Middle frontal gyrus (tissue), 1 donor: ENCODE results near the gene TRPM4.
A peak's percentile ranks its signal among the peaks of the same experiment; 100 is the strongest.
"Not testable (repeated sequence)": the region's sequence is repeated elsewhere in the genome, so short reads cannot be mapped to it uniquely, and the experiment has no call there.

Source experiments
- DNase-seq: peaks from one replicate; pipeline ENCODE4 v3.0.0-alpha.2; 2015; ENCODE audit warnings: low spot score; ENCODE audit errors: extremely low spot score

Gene TRPM4

GRCh38 chr19:49126575-49126974 is 31.0 kb upstream of the TRPM4 start:
- DNase-seq: no peak

DNA sequence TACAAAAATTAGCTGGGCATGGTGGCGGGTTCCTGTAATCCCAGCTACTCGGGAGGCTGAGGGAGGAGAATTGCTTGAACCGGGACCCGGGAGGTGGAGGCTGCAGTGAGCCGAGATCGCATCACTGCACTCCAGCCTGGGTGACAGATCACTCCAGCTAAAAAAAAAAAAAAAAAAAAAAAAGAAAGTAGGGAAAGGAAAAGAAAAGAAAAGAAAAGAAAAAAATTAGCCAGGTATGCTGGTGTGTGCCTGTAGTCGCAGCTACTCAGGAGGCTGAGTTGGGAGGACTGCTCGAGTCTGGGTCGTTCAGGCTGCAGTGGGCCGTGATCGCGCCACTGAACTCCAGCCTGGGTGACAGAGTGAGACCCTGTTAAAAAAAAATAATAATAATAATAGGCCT is 30.4 kb upstream of the TRPM4 start:
- not testable (repeated sequence) for DNase-seq

DNA sequence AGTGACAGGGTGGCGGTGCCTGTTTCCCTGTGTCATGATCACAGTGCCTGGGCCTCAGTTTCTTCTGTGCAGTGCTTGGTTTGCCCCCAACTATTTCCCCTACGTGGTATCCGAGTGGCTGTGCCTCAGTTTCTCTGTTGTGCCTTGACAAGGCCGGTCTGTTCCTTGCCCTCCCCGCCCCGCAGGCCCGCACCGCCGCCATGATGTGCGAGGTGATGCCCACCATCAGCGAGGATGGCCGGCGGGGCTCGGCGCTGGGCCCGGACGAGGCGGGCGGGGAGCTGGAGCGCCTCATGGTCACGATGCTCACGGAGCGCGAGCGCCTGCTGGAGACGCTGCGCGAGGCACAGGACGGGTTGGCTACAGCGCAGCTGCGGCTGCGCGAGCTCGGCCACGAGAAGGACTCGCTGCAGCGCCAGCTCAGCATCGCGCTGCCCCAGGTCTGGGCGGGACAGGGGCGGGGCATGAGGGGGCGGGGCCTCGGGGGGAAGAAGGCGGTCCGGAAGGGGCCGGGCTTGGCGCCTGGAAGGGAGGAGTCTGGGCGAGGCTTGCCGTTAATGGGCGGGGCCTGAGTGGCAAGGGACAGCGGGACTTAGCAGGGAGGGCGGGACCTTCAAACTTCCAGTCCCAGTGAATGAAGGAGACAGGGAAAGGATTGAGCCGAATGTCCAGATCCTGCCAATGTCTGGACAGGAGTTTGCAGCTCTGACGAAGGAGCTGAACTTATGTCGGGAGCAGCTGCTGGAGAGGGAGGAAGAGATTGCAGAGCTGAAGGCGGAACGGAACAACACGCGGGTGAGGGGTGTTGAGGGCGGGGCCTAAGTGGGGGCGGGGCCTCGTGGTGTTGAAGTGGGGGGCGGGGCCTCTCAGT is 29.7 kb upstream of the TRPM4 start:
- DNase-seq: peak; percentile 91

GRCh38 chr19:49128545-49129237 is 28.9 kb upstream of the TRPM4 start:
- no peak for DNase-seq

DNA sequence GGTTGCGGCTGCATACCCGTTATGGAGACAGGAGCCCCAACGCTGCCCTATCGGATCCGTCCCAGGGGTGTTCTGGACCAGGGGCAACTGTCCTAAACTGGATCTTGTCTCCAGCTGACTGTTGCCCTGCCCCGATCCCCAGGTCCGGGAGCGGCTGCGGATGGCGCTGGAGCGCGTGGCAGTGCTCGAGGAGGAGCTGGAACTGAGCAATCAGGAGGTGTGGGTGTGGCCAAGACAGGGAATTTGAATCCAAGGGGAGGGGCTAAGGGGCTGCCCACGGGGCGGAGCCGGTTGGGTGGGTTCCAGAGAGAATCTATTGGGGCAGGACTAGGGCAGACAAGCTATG is 28.4 kb upstream of the TRPM4 start:
- no peak for DNase-seq

DNA sequence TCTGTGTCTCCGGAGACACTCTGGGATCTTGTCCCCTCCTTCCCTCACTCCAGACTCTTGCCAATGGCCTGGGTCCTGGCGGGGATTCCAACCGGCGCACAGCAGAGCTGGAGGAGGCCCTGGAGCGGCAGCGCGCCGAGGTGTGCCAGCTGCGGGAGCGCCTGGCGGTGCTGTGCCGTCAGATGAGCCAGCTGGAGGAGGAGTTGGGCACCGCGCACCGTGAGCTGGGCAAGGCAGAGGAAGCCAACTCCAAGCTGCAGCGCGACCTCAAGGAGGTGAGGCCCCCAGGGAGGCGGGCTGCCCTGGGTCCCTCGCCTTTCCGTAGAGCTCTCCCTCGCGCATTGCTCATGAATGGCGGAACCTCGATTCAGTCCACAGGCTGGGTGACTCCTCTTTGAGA is 27.3 kb upstream of the TRPM4 start:
- no peak for DNase-seq

DNA sequence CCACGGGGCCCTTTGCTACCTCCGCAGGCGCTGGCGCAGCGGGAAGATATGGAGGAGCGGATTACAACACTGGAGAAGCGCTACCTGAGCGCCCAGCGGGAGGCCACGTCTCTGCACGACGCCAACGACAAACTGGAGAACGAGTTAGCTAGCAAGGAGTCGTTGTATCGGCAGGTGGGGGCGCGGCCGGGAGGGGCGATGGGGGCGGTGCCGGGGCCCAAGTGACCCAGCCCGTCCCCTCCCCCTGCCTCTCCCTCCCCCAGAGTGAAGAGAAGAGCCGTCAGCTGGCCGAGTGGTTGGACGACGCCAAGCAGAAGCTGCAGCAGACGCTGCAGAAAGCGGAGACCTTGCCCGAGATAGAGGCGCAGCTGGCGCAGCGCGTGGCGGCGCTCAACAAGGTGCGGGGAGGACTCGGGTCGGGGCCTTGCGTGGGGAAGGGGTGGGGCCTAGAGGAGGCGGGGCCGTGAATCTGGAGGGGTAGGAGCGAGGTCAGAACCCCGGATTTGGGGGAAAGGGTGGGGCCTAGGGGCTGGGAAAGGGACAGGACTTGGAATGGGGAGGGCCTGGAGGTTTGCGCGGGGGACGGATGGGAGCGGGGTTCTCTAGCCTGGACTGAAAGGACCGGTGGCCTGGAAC is 24.5 kb upstream of the TRPM4 start:
- no peak for DNase-seq

- DNase-seq: no peak
These were observed 23.8 kb upstream of the TRPM4 start for GRCh38 chr19:49133621-49134454.

- no peak for DNase-seq
These were observed 21.9 kb upstream of the TRPM4 start for GRCh38 chr19:49135686-49136085.

GRCh38 chr19:49136771-49137171 is 20.8 kb upstream of the TRPM4 start:
- DNase-seq: no peak

DNA sequence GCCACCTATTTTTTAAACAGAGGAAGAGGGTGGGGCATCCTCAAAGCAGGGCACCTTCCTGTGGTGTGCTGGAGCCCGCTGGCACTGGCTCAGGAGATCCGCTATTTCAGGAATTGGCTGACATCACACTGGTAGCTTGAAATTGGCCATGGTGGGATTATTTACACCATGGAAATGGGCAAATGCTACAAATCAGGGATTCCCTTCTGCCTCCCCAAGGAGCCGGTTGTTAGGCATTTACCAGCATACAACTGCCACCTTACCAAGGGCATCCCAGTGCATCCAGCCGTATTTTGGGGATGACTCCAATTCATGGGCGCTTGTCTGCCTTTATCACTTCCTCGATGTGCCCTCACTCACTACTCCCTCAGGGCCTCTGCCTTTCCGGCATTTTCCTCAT is 16.6 kb upstream of the TRPM4 start:
- DNase-seq: no peak

DNA sequence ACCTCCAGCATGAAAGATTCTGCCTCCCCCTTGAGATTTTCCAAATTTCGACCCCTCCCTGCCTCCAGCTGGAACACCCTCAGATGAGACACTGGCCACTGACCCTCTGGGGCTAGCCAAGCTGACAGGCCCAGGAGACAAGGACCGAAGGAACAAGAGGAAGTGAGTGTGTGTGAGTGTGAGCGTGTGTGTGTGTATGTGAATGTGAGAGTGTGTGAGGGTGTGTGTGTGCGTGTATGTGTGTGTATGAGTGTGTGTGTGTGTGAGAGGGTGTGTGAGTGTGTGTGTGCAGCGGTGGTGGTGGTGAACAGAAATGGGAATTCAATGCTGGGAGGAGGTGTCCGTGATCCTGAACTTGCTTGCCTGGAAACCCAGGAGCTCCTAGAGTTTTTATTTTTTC is 16.2 kb upstream of the TRPM4 start:
- DNase-seq: no peak

- no peak for DNase-seq
These were observed 14.7 kb upstream of the TRPM4 start for GRCh38 chr19:49142866-49143335.

DNA sequence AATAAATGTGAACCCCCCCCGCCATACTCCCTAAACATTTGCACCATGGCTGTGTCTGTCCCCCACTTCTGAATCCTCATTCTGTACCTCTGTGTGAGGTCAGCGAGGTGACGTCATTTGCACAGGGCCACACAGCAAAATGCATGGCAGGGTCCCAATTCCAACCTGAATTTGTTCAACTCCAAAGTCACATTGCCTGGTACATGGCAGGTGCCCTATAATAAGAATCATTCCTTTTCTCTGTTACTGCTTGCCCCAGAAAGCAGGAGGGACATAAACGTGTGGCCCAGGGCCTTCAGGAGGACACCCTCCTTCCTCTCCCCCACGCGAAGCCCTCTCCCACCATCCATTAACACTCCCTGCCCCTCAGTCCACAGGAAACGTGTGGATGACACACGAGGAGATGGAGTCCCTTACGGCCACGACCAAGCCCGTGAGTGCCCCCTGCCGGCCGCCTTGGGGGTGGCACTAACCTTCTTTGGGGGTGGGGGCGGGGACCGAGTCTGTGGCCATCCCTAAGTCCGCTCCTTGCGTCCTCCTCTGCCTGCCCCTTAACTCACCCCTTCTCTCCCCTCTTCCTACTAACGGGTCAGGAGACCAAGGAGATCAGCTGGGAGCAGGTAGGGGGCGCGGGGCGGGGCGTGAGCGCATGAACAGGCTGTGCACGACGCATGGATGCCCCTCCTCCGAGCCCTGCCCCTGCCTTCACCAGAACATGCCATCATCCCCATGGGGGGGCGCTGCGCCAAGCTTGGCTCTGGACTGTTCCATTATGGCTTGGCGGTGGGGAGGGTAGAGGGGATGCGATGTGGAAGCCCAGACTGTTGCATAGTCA is 11.8 kb upstream of the TRPM4 start:
- no peak for DNase-seq

DNA sequence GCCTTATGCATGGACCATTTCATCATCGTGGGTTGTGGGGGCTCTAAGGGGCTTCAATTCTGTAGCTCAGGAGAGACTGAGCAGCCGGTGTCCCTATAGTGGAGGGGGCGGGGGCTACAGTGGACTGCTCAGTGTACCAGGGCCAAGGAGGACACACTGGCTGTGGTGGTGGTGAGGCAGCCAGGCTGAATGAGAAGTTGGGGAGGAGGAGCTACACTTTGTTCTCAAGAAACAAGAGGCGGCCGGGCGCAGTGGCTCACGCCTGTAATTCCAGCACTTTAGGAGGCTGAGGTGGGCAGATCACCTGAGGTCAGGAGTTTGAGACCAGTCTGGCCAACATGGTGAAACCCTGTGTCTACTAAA is 11.2 kb upstream of the TRPM4 start:
- not testable (repeated sequence) for DNase-seq

GRCh38 chr19:49148044-49148682 is 9.4 kb upstream of the TRPM4 start:
- DNase-seq: no peak

DNA sequence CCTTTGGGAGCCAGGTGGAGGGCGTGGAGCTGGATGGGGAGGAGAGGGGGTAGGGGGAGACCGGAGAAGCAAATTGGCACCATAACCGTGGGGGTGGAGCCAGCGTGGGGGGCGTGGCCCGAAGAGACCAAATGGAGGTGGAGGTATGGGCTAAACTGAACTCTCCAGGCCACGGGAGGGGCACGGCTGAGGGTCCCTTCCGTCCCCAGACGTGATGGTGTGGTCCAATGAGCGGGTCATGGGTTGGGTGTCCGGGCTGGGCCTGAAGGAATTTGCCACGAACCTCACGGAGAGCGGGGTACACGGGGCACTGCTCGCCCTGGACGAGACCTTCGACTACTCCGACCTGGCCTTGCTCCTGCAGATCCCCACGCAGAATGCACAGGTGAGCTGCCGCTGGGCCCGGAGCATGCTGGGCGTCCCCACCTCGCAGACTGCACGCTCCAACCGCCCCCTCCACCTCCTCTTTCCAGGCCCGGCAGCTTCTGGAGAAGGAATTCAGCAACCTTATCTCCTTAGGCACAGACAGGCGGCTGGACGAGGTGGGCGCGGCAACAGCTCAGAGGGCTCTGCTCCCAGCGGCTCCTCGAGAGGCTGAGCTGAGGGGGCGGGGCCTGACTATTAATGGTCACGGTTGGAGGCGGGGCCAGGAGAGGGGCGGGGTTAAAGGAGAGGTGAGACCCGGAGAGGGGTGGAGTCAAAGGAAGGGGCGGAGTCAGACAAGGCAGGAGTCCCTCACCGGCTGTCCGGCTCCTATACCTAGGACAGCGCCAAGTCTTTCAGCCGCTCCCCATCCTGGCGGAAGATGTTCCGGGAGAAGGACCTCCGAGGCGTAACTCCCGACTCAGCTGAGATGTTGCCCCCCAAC is 8.6 kb upstream of the TRPM4 start:
- DNase-seq: peak; percentile 66

DNA sequence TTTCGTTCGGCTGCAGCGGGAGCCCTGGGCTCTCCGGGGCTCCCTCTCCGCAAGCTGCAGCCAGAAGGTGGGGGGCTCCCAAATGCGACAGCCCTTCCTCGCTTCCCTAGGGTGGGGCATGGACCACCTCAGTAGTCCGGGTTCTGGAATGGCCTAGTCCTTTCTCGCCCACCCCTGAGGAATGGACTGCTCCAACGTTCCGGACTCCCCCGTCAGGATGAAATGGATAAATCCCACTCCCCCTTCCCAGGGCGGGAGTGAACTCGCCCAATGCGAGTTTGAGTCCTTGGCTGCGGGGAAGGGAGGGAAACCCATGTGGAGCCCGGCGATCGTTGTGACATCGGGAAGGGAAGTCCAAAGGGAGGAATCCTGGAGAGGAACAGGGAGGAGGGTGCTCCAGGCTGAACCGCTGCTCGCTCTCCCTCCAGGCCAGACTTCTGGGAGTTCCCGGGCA is 7.9 kb upstream of the TRPM4 start:
- peak; percentile 46 for DNase-seq
